B cell (primary cell): ENCODE results near the gene CCNA2. TPM values are rescaled to one million over a fixed set of nuclear protein-coding genes. Genes with fewer than 3 reads are reported as not detected.

Experiments used
- ATAC-seq: fragments of 200-7000 bp; cut with Tn5 transposase; one replicate; pipeline ENCODE4 v1.10.0; 2021; ENCODE audit warnings: low read depth, mild to moderate bottlenecking, moderate number of reproducible peaks, moderate library complexity
- CTCF ChIA-PET: fragments of 350-600 bp; sonication (Branson Sonifier 250); formaldehyde crosslinking; loops from one replicate; lab custom pipeline; 2021; ENCODE audit warnings: antibody characterized with exemption, inconsistent platforms; lab: Charles Lee
- POLR2A ChIA-PET: fragments of 350-600 bp; sonication (Branson Sonifier 250); formaldehyde crosslinking; loops from one replicate; lab custom pipeline; 2021; ENCODE audit warnings: antibody characterized with exemption; lab: Charles Lee
- DNase-seq: peaks from one replicate; pipeline ENCODE4 v3.0.0; 2013
- H2AFZ ChIP-seq: 2 replicates; pipeline ENCODE4 v1.6.1; 2012; ENCODE audit warnings: mild to moderate bottlenecking, low read depth, low read length; ENCODE audit not compliant: insufficient read depth, poor library complexity, severe bottlenecking
- H3K27ac ChIP-seq, 2 donors: 1 replicate in 1 of 2; 2 replicates in 1 of 2; pipeline ENCODE4 v1.5.1; 2012 to 2013; ENCODE audit warnings: low read length in 2 of 2, mild to moderate bottlenecking in 2 of 2, moderate library complexity in 1 of 2
- H3K27me3 ChIP-seq, 4 experiments: fragments of 200-600 bp in 1 of 4; sonication (generic) in 1 of 4; replicated peaks in 1 of 4; 1 replicate in 2 of 4; 2 replicates in 2 of 4; pipeline versions ENCODE4 v1.6.1 to v1.7.0; 2013 to 2016; ENCODE audit warnings: low read length in 3 of 4, mild to moderate bottlenecking in 2 of 4, mixed read lengths in 1 of 4, moderate library complexity in 1 of 4; ENCODE audit not compliant: insufficient read depth in 4 of 4, control insufficient read depth in 3 of 4; ENCODE audit errors: control extremely low read depth in 1 of 4
- H3K36me3 ChIP-seq, 2 experiments: replicated peaks in 1 of 2; 1 replicate in 1 of 2; 2 replicates in 1 of 2; pipeline versions ENCODE4 v1.6.1 to v1.7.1; 2013; ENCODE audit warnings: low read length in 1 of 2; ENCODE audit not compliant: insufficient read depth in 2 of 2, control insufficient read depth in 1 of 2; ENCODE audit errors: control extremely low read depth in 1 of 2, extremely low read depth in 1 of 2
- H3K4me1 ChIP-seq, 2 donors: fragments of 200-600 bp in 1 of 2; sonication (generic) in 1 of 2; 1 replicate in 1 of 2; 2 replicates in 1 of 2; pipeline versions ENCODE4 v1.5.1 to v1.6.1; 2013 to 2017; ENCODE audit warnings: low read length in 2 of 2; ENCODE audit not compliant: control insufficient read depth in 2 of 2, insufficient read depth in 2 of 2
- H3K4me2 ChIP-seq: replicated peaks from 2 replicates; pipeline ENCODE3; 2012; ENCODE audit warnings: mild to moderate bottlenecking, low read depth, low read length; ENCODE audit not compliant: poor library complexity, severe bottlenecking
- H3K4me3 ChIP-seq, 5 experiments: fragments of 200-600 bp in 1 of 5; sonication (generic) in 1 of 5; 1 replicate in 3 of 5; 2 replicates in 2 of 5; pipeline versions ENCODE4 v1.5.1 to v1.7.0; 2011 to 2016; ENCODE audit warnings: low read length in 4 of 5, mild to moderate bottlenecking in 4 of 5, low read depth in 2 of 5, control low read depth in 1 of 5, moderate library complexity in 1 of 5; ENCODE audit not compliant: insufficient read depth in 1 of 5; ENCODE audit errors: control extremely low read depth in 1 of 5, extremely low read depth in 1 of 5
- H3K79me2 ChIP-seq: fragments of 200-600 bp; sonication (generic); one replicate; pipeline ENCODE4 v1.6.0; 2016; ENCODE audit warnings: low read length; ENCODE audit not compliant: control insufficient read depth, insufficient read depth
- H3K9ac ChIP-seq: fragments of 200-600 bp; sonication (generic); 2 replicates; pipeline ENCODE4 v1.6.1; 2017; ENCODE audit warnings: mild to moderate bottlenecking, low read length, moderate library complexity
- H3K9me3 ChIP-seq, 3 donors: one replicate each; pipeline versions ENCODE4 v1.6.1 to v1.7.1; 2013; ENCODE audit warnings: low read length in 2 of 3; ENCODE audit not compliant: control insufficient read depth in 2 of 3, insufficient read depth in 1 of 3; ENCODE audit errors: control extremely low read depth in 1 of 3
- H4K20me1 ChIP-seq: 2 replicates; pipeline ENCODE4 v1.6.0; 2012; ENCODE audit warnings: mild to moderate bottlenecking, low read length; ENCODE audit not compliant: insufficient read depth, control insufficient read depth, poor library complexity, severe bottlenecking
- H3K27ac Mint-ChIP-seq: one replicate; pipeline ENCODE4 v1.8.0; 2021; ENCODE audit warnings: mixed read lengths
- H3K27me3 Mint-ChIP-seq: one replicate; pipeline ENCODE4 v1.8.0; 2021; ENCODE audit warnings: mixed read lengths
- H3K4me1 Mint-ChIP-seq: one replicate; pipeline ENCODE4 v1.8.0; 2021; ENCODE audit warnings: mixed read lengths
- H3K4me3 Mint-ChIP-seq: one replicate; pipeline ENCODE4 v1.8.0; 2021; ENCODE audit warnings: mixed read lengths
- H3K9me3 Mint-ChIP-seq: one replicate; pipeline ENCODE4 v1.8.0; 2022; ENCODE audit warnings: mixed read lengths; ENCODE audit not compliant: insufficient read depth
- EZH2 ChIP-seq: IDR thresholded peaks from 2 replicates; pipeline ENCODE4 v1.6.1; 2012; ENCODE audit warnings: borderline replicate concordance, low read depth, mild to moderate bottlenecking, moderate library complexity, low read length; ENCODE audit not compliant: insufficient read depth, poor library complexity, severe bottlenecking
- WGBS: methylation state at CpG from one replicate; pipeline ENCODE4 v1.1.5; 2013; ENCODE audit warnings: missing lambda C conversion rate; ENCODE audit not compliant: insufficient coverage; 5-methylcytosine and 5-hydroxymethylcytosine counted together
- intact Hi-C: fragments of 100-400 bp; cut with micrococcal nuclease; formaldehyde crosslinking; loops from one replicate; pipeline ENCODE4 v1.10.0; 2022
- polyA plus RNA-seq: library from polyadenylated mRNA; depleted of rRNA; stranded (reverse); fragments of >200 nt; gene quantifications from 2 replicates; pipeline ENCODE4 v1.2.3, GENCODE V29; 2012
- total RNA-seq, 2 donors: library from RNA; stranded (reverse); fragments of 120-200 nt in 1 of 2; gene quantifications; 1 replicate in 1 of 2; 2 replicates in 1 of 2; pipeline versions ENCODE4 v1.2.3 to v1.2.4, GENCODE V29; 2013 to 2022
- TF ChIP-seq, protein P1 (sequence below): fragments of 200-600 bp; IDR thresholded peaks from one replicate; pipeline ENCODE4 v1.8.0; 2022; ENCODE audit warnings: antibody characterized with exemption, mild to moderate bottlenecking

CCNA2 gene
- total and polyA plus RNA-seq, 2 donors (not counting 1 experiment from before 2014, with no cell fraction given): 0.84 to 0.94 TPM

- no peak overlapping the region for H3K4me2 ChIP-seq
- Mint-ChIP-seq H3K27ac (no peak overlapping the region), H3K9me3 (peaks cover 2% of the 10 kb centered on the region), H3K4me1 (no peaks in the 10 kb centered on the region), H3K4me3 (no peak overlapping the region), H3K27me3 (peaks cover 52% of the 10 kb centered on the region)
- ATAC-seq: no peak
- H3K27me3 ChIP-seq: peaks cover 0 to 19% (median 11%) of the 10 kb centered on the region in 4 experiments
- H3K36me3 ChIP-seq: no peaks in the 10 kb centered on the region
- H3K4me1 ChIP-seq: no peaks in the 10 kb centered on the region
- no peak overlapping the region for H3K4me3 ChIP-seq
- WGBS: no CpG with 5 or more reads among the region's 1 CpG
- TF ChIP-seq EZH2: no peak
- TF ChIP-seq, protein P1, sequence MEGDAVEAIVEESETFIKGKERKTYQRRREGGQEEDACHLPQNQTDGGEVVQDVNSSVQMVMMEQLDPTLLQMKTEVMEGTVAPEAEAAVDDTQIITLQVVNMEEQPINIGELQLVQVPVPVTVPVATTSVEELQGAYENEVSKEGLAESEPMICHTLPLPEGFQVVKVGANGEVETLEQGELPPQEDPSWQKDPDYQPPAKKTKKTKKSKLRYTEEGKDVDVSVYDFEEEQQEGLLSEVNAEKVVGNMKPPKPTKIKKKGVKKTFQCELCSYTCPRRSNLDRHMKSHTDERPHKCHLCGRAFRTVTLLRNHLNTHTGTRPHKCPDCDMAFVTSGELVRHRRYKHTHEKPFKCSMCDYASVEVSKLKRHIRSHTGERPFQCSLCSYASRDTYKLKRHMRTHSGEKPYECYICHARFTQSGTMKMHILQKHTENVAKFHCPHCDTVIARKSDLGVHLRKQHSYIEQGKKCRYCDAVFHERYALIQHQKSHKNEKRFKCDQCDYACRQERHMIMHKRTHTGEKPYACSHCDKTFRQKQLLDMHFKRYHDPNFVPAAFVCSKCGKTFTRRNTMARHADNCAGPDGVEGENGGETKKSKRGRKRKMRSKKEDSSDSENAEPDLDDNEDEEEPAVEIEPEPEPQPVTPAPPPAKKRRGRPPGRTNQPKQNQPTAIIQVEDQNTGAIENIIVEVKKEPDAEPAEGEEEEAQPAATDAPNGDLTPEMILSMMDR: no peak
- CTCF ChIA-PET: no interaction called here
- no peaks in the 10 kb centered on the region for H4K20me1 ChIP-seq
- no peak overlapping the region for H3K9ac ChIP-seq
- no peak overlapping the region for H2AFZ ChIP-seq
- DNase-seq: no peak
- H3K79me2 ChIP-seq: no peaks in the 10 kb centered on the region
- intact Hi-C loops: no loop called here
- POLR2A ChIA-PET: no interaction called here
- H3K9me3 ChIP-seq: peaks cover 0 to 4% (median 3%) of the 10 kb centered on the region in 3 donors
- no peak overlapping the region for H3K27ac ChIP-seq
Observed at GRCh38 chr4:121784401-121784800, 39.3 kb downstream of the CCNA2 start.

DNA sequence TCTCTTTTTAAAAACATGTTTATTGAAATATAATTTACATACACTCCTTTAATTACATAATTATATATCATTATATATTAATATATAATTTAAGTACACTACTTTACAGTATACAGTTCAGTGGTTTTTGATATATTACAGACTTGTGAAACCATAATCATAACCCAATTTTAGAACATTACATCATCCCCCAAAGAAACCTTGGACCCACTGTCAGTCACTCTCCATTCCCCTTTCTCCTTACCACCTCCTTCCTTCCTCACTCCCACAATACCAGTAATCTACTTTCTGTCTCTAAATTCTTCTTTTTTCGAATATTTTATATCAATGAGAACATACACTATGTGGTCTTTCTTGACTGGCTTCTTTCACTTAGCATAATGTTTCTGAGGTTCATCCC lies 40.5 kb downstream of the CCNA2 start:
- Mint-ChIP-seq H3K27me3 (peaks cover 42% of the 10 kb centered on the region), H3K4me1 (no peaks in the 10 kb centered on the region), H3K9me3 (peaks cover 2% of the 10 kb centered on the region), H3K4me3 (no peak overlapping the region), H3K27ac (no peak overlapping the region)
- Histone ChIP-seq H3K4me2 (no peak overlapping the region), H2AFZ (no peak overlapping the region), H3K4me1 (no peaks in the 10 kb centered on the region), H4K20me1 (no peaks in the 10 kb centered on the region), H3K4me3 (no peak overlapping the region), H3K9me3 (peaks cover 0 to 4% (median 3%) of the 10 kb centered on the region in 3 donors), H3K79me2 (no peaks in the 10 kb centered on the region), H3K27me3 (peaks cover 0 to 16% (median 11%) of the 10 kb centered on the region in 4 experiments), H3K27ac (no peak overlapping the region), H3K36me3 (no peaks in the 10 kb centered on the region), H3K9ac (no peak overlapping the region)
- ChIA-PET CTCF (no interaction called here), POLR2A (no interaction called here)
- DNase-seq (no peak), ATAC-seq (no peak)
- TF ChIP-seq EZH2: no peak
- TF ChIP-seq, protein P1: no peak
- WGBS: no CpG with 5 or more reads among the region's 1 CpG
- intact Hi-C loops: no loop called here
